GM12878 (cell line): ENCODE measurements around the gene PXDC1. TPM values are rescaled to one million over a fixed set of nuclear protein-coding genes. Genes with fewer than 3 reads are reported as not detected.

ENCODE experiments used
- ATAC-seq: fragments of 200-7000 bp; cut with Tn5 transposase; 3 replicates; pipeline ENCODE4 v1.9.1; 2020; ENCODE audit warnings: mild to moderate bottlenecking, moderate library complexity
- BruUV-seq: library from RNA; stranded (reverse); fragments of 400-500 nt; replicated peaks from 2 replicates; lab custom pipeline; 2021; lab: Mats Ljungman, UMichigan
- CTCF ChIA-PET: fragments of 300-600 bp; sonication (Branson Sonifier 250); formaldehyde crosslinking; extraction: SDS; loops from one replicate; lab custom pipeline; 2021; ENCODE audit warnings: inconsistent platforms; lab: Yijun Ruan, JAX
- POLR2A ChIA-PET: fragments of 350-600 bp; formaldehyde crosslinking; extraction: SDS; loops from one replicate; lab custom pipeline; 2021; ENCODE audit warnings: inconsistent platforms; lab: Charles Lee
- RAD21 ChIA-PET: fragments of 300-600 bp; sonication (Branson Sonifier 250); formaldehyde crosslinking; loops from one replicate; lab custom pipeline; 2023; ENCODE audit warnings: antibody characterized with exemption; ENCODE audit not compliant: unreplicated experiment; lab: Charles Lee
- SMC1A ChIA-PET: fragments of 300-600 bp; sonication (Branson Sonifier 250); formaldehyde crosslinking; loops from one replicate; lab custom pipeline; 2023; ENCODE audit not compliant: unreplicated experiment, uncharacterized antibody; lab: Charles Lee
- DNase-seq: peaks from one replicate; pipeline ENCODE4 v3.0.0-alpha.2; 2011; ENCODE audit warnings: low read depth, low spot score
- FAIRE-seq: peaks from 3 replicates; lab custom pipeline; 2011; peaks lifted over from hg19 to GRCh38; lab: Jason Lieb, UNC
- H2AFZ ChIP-seq: 2 replicates; pipeline ENCODE4 v1.6.0; 2011; ENCODE audit warnings: low read depth, low read length, control low read depth; ENCODE audit not compliant: control insufficient read depth
- H3K27ac ChIP-seq: 2 replicates; pipeline ENCODE4 v1.5.1; 2011; ENCODE audit warnings: control low read depth; ENCODE audit not compliant: control insufficient read depth, insufficient read depth
- H3K27me3 ChIP-seq, 2 experiments: replicated peaks in 1 of 2; 2 replicates each; pipeline versions ENCODE4 v1.6.0 to v1.6.1; 2011; ENCODE audit warnings: low read length in 1 of 2; ENCODE audit not compliant: control insufficient read depth in 2 of 2, insufficient read depth in 2 of 2
- H3K36me3 ChIP-seq, 2 experiments: 2 replicates each; pipeline ENCODE4 v1.5.1; 2011; ENCODE audit warnings: low read length in 1 of 2; ENCODE audit not compliant: control insufficient read depth in 2 of 2, insufficient read depth in 2 of 2
- H3K4me1 ChIP-seq: 2 replicates; pipeline ENCODE4 v1.6.1; 2011; ENCODE audit warnings: mild to moderate bottlenecking, low read length, moderate library complexity, mixed read lengths; ENCODE audit not compliant: control insufficient read depth, insufficient read depth
- H3K4me2 ChIP-seq: 2 replicates; pipeline ENCODE4 v1.6.0; 2011; ENCODE audit warnings: control low read depth; ENCODE audit not compliant: control insufficient read depth, insufficient read depth
- H3K4me3 ChIP-seq: fragments of 200-600 bp; sonication (generic); 2 replicates; pipeline ENCODE4 v1.5.1; 2016
- H3K79me2 ChIP-seq: 2 replicates; pipeline ENCODE4 v1.6.0; 2011; ENCODE audit warnings: low read length; ENCODE audit not compliant: control insufficient read depth, insufficient read depth
- H3K9ac ChIP-seq: 2 replicates; pipeline ENCODE4 v1.8.0; 2011; ENCODE audit warnings: low read length, control low read depth, mixed read lengths; ENCODE audit not compliant: control insufficient read depth, insufficient read depth
- H3K9me3 ChIP-seq: replicated peaks from 3 replicates; pipeline ENCODE4 v1.5.1; 2011; ENCODE audit warnings: mild to moderate bottlenecking, low read length; ENCODE audit not compliant: control insufficient read depth, insufficient read depth
- H4K20me1 ChIP-seq: 2 replicates; pipeline ENCODE4 v1.6.0; 2011; ENCODE audit not compliant: control insufficient read depth, insufficient read depth
- CHD4 ChIP-seq: fragments of 200-600 bp; sonication (generic); IDR thresholded peaks from 2 replicates; pipeline ENCODE4 v1.6.1; 2016; ENCODE audit warnings: mild to moderate bottlenecking
- DPF2 ChIP-seq: fragments of 450-650 bp; IDR thresholded peaks from 2 replicates; pipeline ENCODE4 v1.6.1; 2017; ENCODE audit warnings: mild to moderate bottlenecking
- EED ChIP-seq: sonication (generic); IDR thresholded peaks from 2 replicates; pipeline ENCODE4 v1.6.1; 2016; ENCODE audit warnings: antibody characterized with exemption, low read depth
- EGR1 ChIP-seq, 2 experiments: IDR thresholded peaks; 1 replicate in 1 of 2; 2 replicates in 1 of 2; pipeline ENCODE4 v1.6.1; 2011 to 2012; ENCODE audit warnings: low read depth in 2 of 2, low read length in 2 of 2, borderline replicate concordance in 1 of 2, mild to moderate bottlenecking in 1 of 2, moderate library complexity in 1 of 2
- ELK1 ChIP-seq: IDR thresholded peaks from 2 replicates; pipeline ENCODE4 v1.6.1; 2012; ENCODE audit warnings: low read depth, low read length, improper control_type of control experiment
- FOXK2 ChIP-seq: fragments of 450-650 bp; IDR thresholded peaks from 2 replicates; pipeline ENCODE4 v1.6.1; 2017; ENCODE audit warnings: mild to moderate bottlenecking, moderate library complexity
- MEF2A ChIP-seq: IDR thresholded peaks from 2 replicates; pipeline ENCODE4 v1.6.1; 2011; ENCODE audit warnings: low read depth, mild to moderate bottlenecking, low read length, moderate library complexity; ENCODE audit not compliant: insufficient read depth
- MLLT1 ChIP-seq: fragments of 450-650 bp; IDR thresholded peaks from 2 replicates; pipeline ENCODE4 v1.6.1; 2016; ENCODE audit warnings: mild to moderate bottlenecking
- MXI1 ChIP-seq: fragments of 150-350 bp; IDR thresholded peaks from 2 replicates; pipeline ENCODE4 v1.6.1; 2011; ENCODE audit warnings: low read depth, mild to moderate bottlenecking, inconsistent platforms, low read length, improper control_type of control experiment
- SMAD1 ChIP-seq: fragments of 450-650 bp; IDR thresholded peaks from 2 replicates; pipeline ENCODE4 v1.6.1; 2018; ENCODE audit warnings: mild to moderate bottlenecking, low read depth; ENCODE audit not compliant: partially characterized antibody
- WGBS: methylation state at CpG from one replicate; pipeline ENCODE4 v1.1.6; 2016; ENCODE audit warnings: low lambda C conversion rate; ENCODE audit not compliant: insufficient replicate concordance, insufficient coverage; ENCODE audit errors: missing lambda C conversion rate; 5-methylcytosine and 5-hydroxymethylcytosine counted together
- in situ Hi-C: fragments of 300-500 bp; cut with MboI; formaldehyde crosslinking; loops from 9 replicates; pipeline ENCODE4 v1.14.3; 2018; ENCODE audit warnings: mixed read lengths
- intact Hi-C: fragments of 100-400 bp; cut with micrococcal nuclease; formaldehyde crosslinking; loops from one replicate; pipeline ENCODE4 v1.14.2; 2022; ENCODE audit not compliant: unreplicated experiment
- polyA plus RNA-seq, 11 experiments: library from polyadenylated mRNA; depleted of rRNA in 4 of 11; unstranded in 6 of 11; stranded (reverse) in 5 of 11; fragments of >200 nt; fragmentation: Nextera tagmentation in 4 of 11; fragmentation: Illumina TruSeq in 1 of 11; extraction: Ambion mirVana in 4 of 11; extraction: Trizol in 1 of 11; gene quantifications; 1 replicate in 1 of 11; 2 replicates in 10 of 11; pipeline versions ENCODE4 v1.2.1 to v1.2.3, GENCODE V29; 2011 to 2016; ENCODE audit warnings: inconsistent platforms in 2 of 11, missing spikeins in 2 of 11, low read depth in 1 of 11
- total RNA-seq, 4 experiments: library from RNA; depleted of rRNA in 3 of 4; stranded (reverse); fragments of >200 nt in 3 of 4; fragmentation: Illumina TruSeq in 1 of 4; extraction: Trizol in 1 of 4; gene quantifications; 2 replicates each; pipeline versions ENCODE4 v1.2.1 to v1.2.3, GENCODE V29; 2013 to 2021
- TF ChIP-seq, protein P1 (sequence below): fragments of 450-650 bp; IDR thresholded peaks from 2 replicates; pipeline ENCODE4 v1.6.1; 2016; ENCODE audit warnings: mild to moderate bottlenecking

PXDC1 gene
- total and polyA plus RNA-seq, 10 of the 15 experiments (the other 5 are each of a cell fraction or from before 2014, with no cell fraction given): 0.03 to 0.72 (median 0.32) TPM; not detected in 2

DNA sequence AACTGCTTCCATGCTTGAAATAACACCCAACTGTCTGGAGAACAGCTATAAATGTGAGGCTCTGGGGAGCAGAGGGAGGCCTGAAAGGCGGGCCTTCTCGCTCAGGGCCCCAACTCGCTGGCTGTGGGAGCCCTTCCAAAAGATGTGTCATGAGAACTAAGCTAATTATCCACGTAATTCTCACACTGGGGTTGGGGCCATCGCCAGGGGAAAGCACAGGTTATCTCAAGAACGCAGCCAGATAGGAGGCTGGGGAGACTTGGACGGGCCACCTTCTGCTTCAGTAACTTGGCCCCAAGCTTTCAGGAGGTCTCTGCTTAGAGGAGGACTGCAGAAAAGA, 1.6 kb downstream of the PXDC1 start:
- BruUV-seq: no TSS peak
- Histone ChIP-seq H3K27ac (no peak overlapping the region), H3K79me2 (no peaks in the 10 kb centered on the region), H3K9ac (no peak overlapping the region), H3K9me3 (no peaks in the 10 kb centered on the region; the same call in 2 of the 3 replicates), H3K36me3 (no peaks in the 10 kb centered on the region), H2AFZ (no peak overlapping the region), H3K27me3 (peaks cover 8 to 22% of the 10 kb centered on the region in 2 experiments), H4K20me1 (no peaks in the 10 kb centered on the region), H3K4me3 (no peak overlapping the region), H3K4me2 (no peak overlapping the region), H3K4me1 (no peaks in the 10 kb centered on the region; the same call in none of the 2 replicates)
- no peak for TF ChIP-seq MXI1
- TF ChIP-seq CHD4: no peak
- no peak for ATAC-seq
- intact Hi-C loops (loop anchor here (5.0 to 10.0 kb wide), 2 partner anchors 102 to 465 kb away; no protein-coding TSS in a partner anchor), in situ Hi-C loops (loop anchor here (5.0 kb wide), 2 partner anchors 237 to 407 kb away; no protein-coding TSS in a partner anchor)
- FAIRE-seq: no peak
- 75% methylated on average over 6 of the region's 7 CpGs for WGBS
- CTCF ChIA-PET: interaction anchor here (1.0 to 2.2 kb wide), 5 partner anchors 10 to 260 kb away, joined by 3 to 21 read pairs (median 5); no protein-coding TSS in a partner anchor
- POLR2A ChIA-PET: no interaction called here
- SMC1A ChIA-PET: interaction anchor here (3.2 kb wide), 1 partner anchor 228 kb away, joined by 22 read pairs; no protein-coding TSS in a partner anchor
- RAD21 ChIA-PET: interaction anchor here (1.0 to 2.1 kb wide), 2 partner anchors 137 to 183 kb away, joined by 3 to 6 read pairs; no protein-coding TSS in a partner anchor
- DNase-seq: no peak

GRCh38 chr6:3749067-3749841, 2.3 kb downstream of the PXDC1 start:
- RAD21 ChIA-PET: interaction anchor here (0.6 to 2.1 kb wide), 6 partner anchors 131 to 388 kb away, joined by 3 to 14 read pairs (median 3); no protein-coding TSS in a partner anchor
- Histone ChIP-seq H3K9ac (no peak overlapping the region), H3K27ac (no peak overlapping the region), H4K20me1 (no peaks in the 10 kb centered on the region), H3K4me1 (no peaks in the 10 kb centered on the region; the same call in none of the 2 replicates), H2AFZ (no peak overlapping the region), H3K79me2 (no peaks in the 10 kb centered on the region), H3K27me3 (peaks cover 8 to 22% of the 10 kb centered on the region in 2 experiments), H3K9me3 (no peaks in the 10 kb centered on the region; the same call in 2 of the 3 replicates), H3K36me3 (no peaks in the 10 kb centered on the region), H3K4me2 (no peak overlapping the region), H3K4me3 (no peak overlapping the region)
- POLR2A ChIA-PET: no interaction called here
- CTCF ChIA-PET: interaction anchor here (0.7 to 2.2 kb wide), 11 partner anchors 11 to 406 kb away, joined by 3 to 21 read pairs (median 4); a partner anchor contains a TSS
- DNase-seq (no peak), ATAC-seq (no peak), FAIRE-seq (no peak)
- SMC1A ChIA-PET: interaction anchor here (0.9 to 3.2 kb wide), 2 partner anchors 229 to 274 kb away, joined by 3 to 22 read pairs; no protein-coding TSS in a partner anchor
- in situ Hi-C loops (loop anchor here (5.0 kb wide), 2 partner anchors 238 to 408 kb away; no protein-coding TSS in a partner anchor), intact Hi-C loops (loop anchor here (5.0 to 10.0 kb wide), 2 partner anchors 103 to 466 kb away; no protein-coding TSS in a partner anchor)
- WGBS: 67% methylated on average over 24 of the region's 24 CpGs
- no TSS peak for BruUV-seq
- no peak for TF ChIP-seq EED
- TF ChIP-seq EGR1 (IDR thresholded peaks at IDR 0.05; ENCODE audit: borderline replicate concordance in 1 of 2, low read depth in 2 of 2, low read length in 2 of 2): no peak
- no peak for TF ChIP-seq FOXK2
- TF ChIP-seq SMAD1: no peak
- TF ChIP-seq DPF2: no peak
- TF ChIP-seq MEF2A: no peak
- TF ChIP-seq, protein P1, sequence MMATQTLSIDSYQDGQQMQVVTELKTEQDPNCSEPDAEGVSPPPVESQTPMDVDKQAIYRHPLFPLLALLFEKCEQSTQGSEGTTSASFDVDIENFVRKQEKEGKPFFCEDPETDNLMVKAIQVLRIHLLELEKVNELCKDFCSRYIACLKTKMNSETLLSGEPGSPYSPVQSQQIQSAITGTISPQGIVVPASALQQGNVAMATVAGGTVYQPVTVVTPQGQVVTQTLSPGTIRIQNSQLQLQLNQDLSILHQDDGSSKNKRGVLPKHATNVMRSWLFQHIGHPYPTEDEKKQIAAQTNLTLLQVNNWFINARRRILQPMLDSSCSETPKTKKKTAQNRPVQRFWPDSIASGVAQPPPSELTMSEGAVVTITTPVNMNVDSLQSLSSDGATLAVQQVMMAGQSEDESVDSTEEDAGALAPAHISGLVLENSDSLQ: no peak
- TF ChIP-seq ELK1: no peak
- TF ChIP-seq MLLT1: no peak
